ENCODE data around the gene OR52B2. TPM values are rescaled to one million over a fixed set of nuclear protein-coding genes. Genes with fewer than 3 reads are reported as not detected.

OR52B2 gene
- total and polyA plus RNA-seq, 9 of the 15 experiments (the other 6 are each of a cell fraction or from before 2014, with no cell fraction given) = not detected

DNA sequence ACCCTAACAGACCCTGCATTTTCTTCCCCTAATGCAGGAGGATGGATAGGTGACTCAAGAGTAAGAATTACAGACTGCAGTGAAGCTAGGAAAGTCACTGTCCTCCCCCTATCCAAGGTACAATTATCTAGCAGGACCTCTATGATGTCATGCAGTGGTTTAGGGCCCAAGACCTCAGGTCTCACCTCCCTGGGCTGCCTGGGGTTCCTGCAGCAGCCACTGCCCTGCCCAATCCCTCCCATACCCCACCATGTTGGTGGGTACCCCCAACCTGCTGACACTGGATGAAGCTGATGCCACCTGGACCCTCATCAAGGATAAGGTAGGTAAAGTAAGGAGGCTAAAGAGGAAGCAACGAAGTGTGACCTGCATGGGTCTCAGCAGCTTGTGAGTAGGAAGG, 35.2 kb upstream of the OR52B2 start, which contains the start of gene C11orf42:
Gene C11orf42, plus strand, starts transcription at position 192 of the 400 bp plus-strand sequence. Its CDS starts 59 bp downstream, at position 251.
- no peak for ATAC-seq
- TF ChIP-seq DNMT1 (IDR thresholded peaks at IDR 0.05) = no peak
- no peak for TF ChIP-seq ZBTB17 (CRISPR knock-in tag; IDR thresholded peaks at IDR 0.05)
- TF ChIP-seq, protein P1, sequence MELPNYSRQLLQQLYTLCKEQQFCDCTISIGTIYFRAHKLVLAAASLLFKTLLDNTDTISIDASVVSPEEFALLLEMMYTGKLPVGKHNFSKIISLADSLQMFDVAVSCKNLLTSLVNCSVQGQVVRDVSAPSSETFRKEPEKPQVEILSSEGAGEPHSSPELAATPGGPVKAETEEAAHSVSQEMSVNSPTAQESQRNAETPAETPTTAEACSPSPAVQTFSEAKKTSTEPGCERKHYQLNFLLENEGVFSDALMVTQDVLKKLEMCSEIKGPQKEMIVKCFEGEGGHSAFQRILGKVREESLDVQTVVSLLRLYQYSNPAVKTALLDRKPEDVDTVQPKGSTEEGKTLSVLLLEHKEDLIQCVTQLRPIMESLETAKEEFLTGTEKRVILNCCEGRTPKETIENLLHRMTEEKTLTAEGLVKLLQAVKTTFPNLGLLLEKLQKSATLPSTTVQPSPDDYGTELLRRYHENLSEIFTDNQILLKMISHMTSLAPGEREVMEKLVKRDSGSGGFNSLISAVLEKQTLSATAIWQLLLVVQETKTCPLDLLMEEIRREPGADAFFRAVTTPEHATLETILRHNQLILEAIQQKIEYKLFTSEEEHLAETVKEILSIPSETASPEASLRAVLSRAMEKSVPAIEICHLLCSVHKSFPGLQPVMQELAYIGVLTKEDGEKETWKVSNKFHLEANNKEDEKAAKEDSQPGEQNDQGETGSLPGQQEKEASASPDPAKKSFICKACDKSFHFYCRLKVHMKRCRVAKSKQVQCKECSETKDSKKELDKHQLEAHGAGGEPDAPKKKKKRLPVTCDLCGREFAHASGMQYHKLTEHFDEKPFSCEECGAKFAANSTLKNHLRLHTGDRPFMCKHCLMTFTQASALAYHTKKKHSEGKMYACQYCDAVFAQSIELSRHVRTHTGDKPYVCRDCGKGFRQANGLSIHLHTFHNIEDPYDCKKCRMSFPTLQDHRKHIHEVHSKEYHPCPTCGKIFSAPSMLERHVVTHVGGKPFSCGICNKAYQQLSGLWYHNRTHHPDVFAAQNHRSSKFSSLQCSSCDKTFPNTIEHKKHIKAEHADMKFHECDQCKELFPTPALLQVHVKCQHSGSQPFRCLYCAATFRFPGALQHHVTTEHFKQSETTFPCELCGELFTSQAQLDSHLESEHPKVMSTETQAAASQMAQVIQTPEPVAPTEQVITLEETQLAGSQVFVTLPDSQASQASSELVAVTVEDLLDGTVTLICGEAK (IDR thresholded peaks at IDR 0.05) = no peak
- TF ChIP-seq, protein P1 (CRISPR knock-in tag; IDR thresholded peaks at IDR 0.05) = no peak
- no peak for TF ChIP-seq ZNF436 (CRISPR knock-in tag; IDR thresholded peaks at IDR 0.05)
- TF ChIP-seq SREBF1 (IDR thresholded peaks at IDR 0.05; ENCODE audit: borderline replicate concordance, low read depth, low read length) = no peak
- no peak for TF ChIP-seq ZFP30 (CRISPR knock-in tag; IDR thresholded peaks at IDR 0.05; ENCODE audit: borderline replicate concordance)
- TF ChIP-seq ZNF589 (CRISPR knock-in tag; IDR thresholded peaks at IDR 0.05; ENCODE audit: low read depth) = no peak
- no peak for TF ChIP-seq SRSF3 (IDR thresholded peaks at IDR 0.05; ENCODE audit: insufficient read depth, low read length)
- no peak for TF ChIP-seq POLR2A (conservative IDR thresholded peaks at IDR 0.05)
- TF ChIP-seq MBD2 (IDR thresholded peaks at IDR 0.05; ENCODE audit: borderline replicate concordance, low read depth) = no peak
- no peak for TF ChIP-seq HNRNPK (IDR thresholded peaks at IDR 0.05; ENCODE audit: low read depth, low read length, poor library complexity, severe bottlenecking)
- TF ChIP-seq, protein P2, sequence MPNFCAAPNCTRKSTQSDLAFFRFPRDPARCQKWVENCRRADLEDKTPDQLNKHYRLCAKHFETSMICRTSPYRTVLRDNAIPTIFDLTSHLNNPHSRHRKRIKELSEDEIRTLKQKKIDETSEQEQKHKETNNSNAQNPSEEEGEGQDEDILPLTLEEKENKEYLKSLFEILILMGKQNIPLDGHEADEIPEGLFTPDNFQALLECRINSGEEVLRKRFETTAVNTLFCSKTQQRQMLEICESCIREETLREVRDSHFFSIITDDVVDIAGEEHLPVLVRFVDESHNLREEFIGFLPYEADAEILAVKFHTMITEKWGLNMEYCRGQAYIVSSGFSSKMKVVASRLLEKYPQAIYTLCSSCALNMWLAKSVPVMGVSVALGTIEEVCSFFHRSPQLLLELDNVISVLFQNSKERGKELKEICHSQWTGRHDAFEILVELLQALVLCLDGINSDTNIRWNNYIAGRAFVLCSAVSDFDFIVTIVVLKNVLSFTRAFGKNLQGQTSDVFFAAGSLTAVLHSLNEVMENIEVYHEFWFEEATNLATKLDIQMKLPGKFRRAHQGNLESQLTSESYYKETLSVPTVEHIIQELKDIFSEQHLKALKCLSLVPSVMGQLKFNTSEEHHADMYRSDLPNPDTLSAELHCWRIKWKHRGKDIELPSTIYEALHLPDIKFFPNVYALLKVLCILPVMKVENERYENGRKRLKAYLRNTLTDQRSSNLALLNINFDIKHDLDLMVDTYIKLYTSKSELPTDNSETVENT (CRISPR knock-in tag; IDR thresholded peaks at IDR 0.05) = no peak

More for the DNA sequence above, 35.2 kb upstream of the OR52B2 start, which contains the start of gene C11orf42:
- Histone ChIP-seq H3K27me3 (ENCODE audit: control insufficient read depth in 2 of 2, insufficient read depth in 2 of 2, low read length in 2 of 2) (no peaks in the 10 kb centered on the region), H3K36me3 (ENCODE audit: control insufficient read depth, insufficient read depth, low read length) (peaks cover 16% of the 10 kb centered on the region; the same call in 2 of the 3 replicates), H3K9me3 (replicated peaks; ENCODE audit: control insufficient read depth, insufficient read depth, low read depth, low read length) (no peaks in the 10 kb centered on the region), H3K4me3 (no peak within 1 kb of the TSS), H3K4me1 (replicated peaks in 1 of 2; ENCODE audit: control insufficient read depth in 2 of 2, insufficient read depth in 2 of 2, low read length in 2 of 2) (no peaks in the 10 kb centered on the region), H3K9ac (ENCODE audit: insufficient read depth in 1 of 2, low read depth in 2 of 2, low read length in 2 of 2) (peak within 1 kb of the TSS in 1 of 2 experiments; percentile 48; a peak in 1 of 4 replicates), H3K9me1 (ENCODE audit: control insufficient read depth, insufficient read depth, low read length) (no peaks in the 10 kb centered on the region), H3K79me2 (ENCODE audit: control insufficient read depth, insufficient read depth, low read length) (no peaks in the 10 kb centered on the region), H3K27ac (ENCODE audit: extremely low read depth, low read depth, low read length) (no peak within 1 kb of the TSS), H3K4me2 (ENCODE audit: insufficient read depth, low read length) (no peak within 1 kb of the TSS), H2AFZ (ENCODE audit: low read depth, low read length) (no peak within 1 kb of the TSS), H4K20me1 (replicated peaks; ENCODE audit: control insufficient read depth, insufficient read depth, low read length) (no peaks in the 10 kb centered on the region)
- BruUV-seq (replicated peaks) = no TSS peak
- in situ Hi-C loops (cut with MboI) (no loop called here), intact Hi-C loops (cut with micrococcal nuclease) (no loop called here)
- ChIA-PET CTCF (ENCODE audit: low intra/inter-chr PET ratio) (no interaction called here), POLR2A (no interaction called here)
- DNase-seq (ENCODE audit: extremely low read depth in 1 of 4, low spot score in 3 of 4) (no peak), FAIRE-seq (no peak)
- 43% methylated on average over 1 of the region's 1 CpG for WGBS (ENCODE audit: insufficient coverage, low coverage, missing lambda C conversion rate)

Measured in K562 (cell line).